Esophagus squamous epithelium (tissue), 4 donors: Measurements from ENCODE around the gene SCML1.

ENCODE experiments used
- POLR2A ChIP-seq, 4 donors: fragments of 450-650 bp; IDR thresholded peaks; one replicate each; pipeline ENCODE4 v1.6.1; 2017; ENCODE audit warnings: antibody characterized with exemption in 4 of 4, mild to moderate bottlenecking in 4 of 4, moderate library complexity in 3 of 4
- TF ChIP-seq, protein P1 (sequence below), 6 experiments: fragments of 450-650 bp in 4 of 6; fragments of 200-600 bp in 2 of 6; sonication (generic) in 2 of 6; IDR thresholded peaks; one replicate each; pipeline ENCODE4 v1.5.1; 2016 to 2019; ENCODE audit warnings: antibody characterized with exemption in 6 of 6, mild to moderate bottlenecking in 4 of 6, moderate library complexity in 4 of 6

DNA sequence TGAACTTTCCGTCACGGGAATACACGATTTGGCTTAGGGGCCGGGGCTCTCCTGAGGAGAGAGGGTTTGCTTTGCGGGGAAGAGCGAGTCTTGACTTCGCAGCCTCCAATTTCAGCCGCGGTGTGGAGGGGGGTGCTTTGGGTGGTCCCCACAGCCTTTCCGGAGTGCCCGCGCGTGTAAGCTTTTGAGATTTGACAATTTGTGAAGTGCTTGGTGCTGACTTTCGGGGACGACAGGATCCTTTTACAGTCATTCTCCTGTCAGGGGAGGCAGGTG is 355 bp downstream of the SCML1 start:
- TF ChIP-seq, protein P1, sequence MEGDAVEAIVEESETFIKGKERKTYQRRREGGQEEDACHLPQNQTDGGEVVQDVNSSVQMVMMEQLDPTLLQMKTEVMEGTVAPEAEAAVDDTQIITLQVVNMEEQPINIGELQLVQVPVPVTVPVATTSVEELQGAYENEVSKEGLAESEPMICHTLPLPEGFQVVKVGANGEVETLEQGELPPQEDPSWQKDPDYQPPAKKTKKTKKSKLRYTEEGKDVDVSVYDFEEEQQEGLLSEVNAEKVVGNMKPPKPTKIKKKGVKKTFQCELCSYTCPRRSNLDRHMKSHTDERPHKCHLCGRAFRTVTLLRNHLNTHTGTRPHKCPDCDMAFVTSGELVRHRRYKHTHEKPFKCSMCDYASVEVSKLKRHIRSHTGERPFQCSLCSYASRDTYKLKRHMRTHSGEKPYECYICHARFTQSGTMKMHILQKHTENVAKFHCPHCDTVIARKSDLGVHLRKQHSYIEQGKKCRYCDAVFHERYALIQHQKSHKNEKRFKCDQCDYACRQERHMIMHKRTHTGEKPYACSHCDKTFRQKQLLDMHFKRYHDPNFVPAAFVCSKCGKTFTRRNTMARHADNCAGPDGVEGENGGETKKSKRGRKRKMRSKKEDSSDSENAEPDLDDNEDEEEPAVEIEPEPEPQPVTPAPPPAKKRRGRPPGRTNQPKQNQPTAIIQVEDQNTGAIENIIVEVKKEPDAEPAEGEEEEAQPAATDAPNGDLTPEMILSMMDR (IDR thresholded peaks at IDR 0.05): no peak
- TF ChIP-seq POLR2A (IDR thresholded peaks at IDR 0.05): no peak
